Adrenal gland (tissue), 5 donors: ENCODE results near the gene LOXHD1.

Source experiments
- POLR2A ChIP-seq, 2 donors: fragments of 450-650 bp; IDR thresholded peaks; one replicate each; pipeline ENCODE4 v1.6.1; 2017; ENCODE audit warnings: antibody characterized with exemption in 2 of 2, mild to moderate bottlenecking in 2 of 2, moderate library complexity in 1 of 2
- TF ChIP-seq, protein P1 (sequence below), 6 experiments: fragments of 450-650 bp in 4 of 6; fragments of 200-600 bp in 2 of 6; sonication (generic) in 1 of 6; IDR thresholded peaks; 1 replicate in 5 of 6; 2 replicates in 1 of 6; pipeline versions ENCODE4 v1.5.1 to v1.8.0; 2016 to 2021; ENCODE audit warnings: antibody characterized with exemption in 6 of 6, mild to moderate bottlenecking in 2 of 6, moderate library complexity in 1 of 6
- donor health status: DM: no; HTN: no; CAD: no.

DNA sequence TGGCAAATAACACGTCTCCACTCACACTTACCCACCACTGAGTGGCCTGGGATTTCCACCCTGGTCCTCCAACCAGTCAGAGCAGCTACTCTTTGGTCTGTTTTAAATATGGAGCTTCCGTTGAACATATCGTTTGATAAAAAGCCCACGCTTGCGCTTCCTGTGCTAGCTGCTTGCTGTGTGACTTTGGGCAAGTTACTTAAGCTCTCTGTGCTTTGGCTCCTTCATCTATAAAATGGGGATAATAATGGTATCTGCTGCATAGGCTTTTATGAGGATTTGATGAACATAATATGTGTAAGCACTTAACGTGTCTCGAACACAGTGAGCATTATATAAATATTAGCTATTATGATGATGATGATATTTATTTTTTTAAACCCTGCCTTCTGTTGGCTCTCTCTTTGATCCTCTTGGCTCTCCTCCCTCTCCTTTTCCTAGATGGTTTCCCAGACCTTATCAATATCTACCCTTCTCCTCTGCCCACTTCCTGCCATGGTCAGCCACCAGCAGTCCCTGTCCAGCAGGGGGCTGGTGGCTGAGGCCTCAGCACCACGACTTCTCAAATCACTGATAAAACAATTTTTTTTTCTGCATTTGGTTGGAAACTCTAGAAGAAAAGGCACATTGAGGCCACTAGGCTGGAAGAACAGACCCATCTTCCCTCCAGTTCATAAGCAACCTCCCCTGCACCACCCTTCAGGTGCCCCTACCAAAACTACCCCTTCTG is 191.9 kb downstream of the LOXHD1 start:
- TF ChIP-seq, protein P1, sequence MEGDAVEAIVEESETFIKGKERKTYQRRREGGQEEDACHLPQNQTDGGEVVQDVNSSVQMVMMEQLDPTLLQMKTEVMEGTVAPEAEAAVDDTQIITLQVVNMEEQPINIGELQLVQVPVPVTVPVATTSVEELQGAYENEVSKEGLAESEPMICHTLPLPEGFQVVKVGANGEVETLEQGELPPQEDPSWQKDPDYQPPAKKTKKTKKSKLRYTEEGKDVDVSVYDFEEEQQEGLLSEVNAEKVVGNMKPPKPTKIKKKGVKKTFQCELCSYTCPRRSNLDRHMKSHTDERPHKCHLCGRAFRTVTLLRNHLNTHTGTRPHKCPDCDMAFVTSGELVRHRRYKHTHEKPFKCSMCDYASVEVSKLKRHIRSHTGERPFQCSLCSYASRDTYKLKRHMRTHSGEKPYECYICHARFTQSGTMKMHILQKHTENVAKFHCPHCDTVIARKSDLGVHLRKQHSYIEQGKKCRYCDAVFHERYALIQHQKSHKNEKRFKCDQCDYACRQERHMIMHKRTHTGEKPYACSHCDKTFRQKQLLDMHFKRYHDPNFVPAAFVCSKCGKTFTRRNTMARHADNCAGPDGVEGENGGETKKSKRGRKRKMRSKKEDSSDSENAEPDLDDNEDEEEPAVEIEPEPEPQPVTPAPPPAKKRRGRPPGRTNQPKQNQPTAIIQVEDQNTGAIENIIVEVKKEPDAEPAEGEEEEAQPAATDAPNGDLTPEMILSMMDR (IDR thresholded peaks at IDR 0.05), result no peak
- no peak for TF ChIP-seq POLR2A (IDR thresholded peaks at IDR 0.05)
